ENCODE measurements around the gene DDX51. TPM values are rescaled to one million over a fixed set of nuclear protein-coding genes. Genes with fewer than 3 reads are reported as not detected.
A peak's percentile ranks its signal among the peaks of the same experiment; 100 is the strongest.

Gene DDX51
- polyA plus RNA-seq, 2 of the 4 experiments (the other 2 are of a cell fraction) = 10.2 to 22.6 TPM

DNA sequence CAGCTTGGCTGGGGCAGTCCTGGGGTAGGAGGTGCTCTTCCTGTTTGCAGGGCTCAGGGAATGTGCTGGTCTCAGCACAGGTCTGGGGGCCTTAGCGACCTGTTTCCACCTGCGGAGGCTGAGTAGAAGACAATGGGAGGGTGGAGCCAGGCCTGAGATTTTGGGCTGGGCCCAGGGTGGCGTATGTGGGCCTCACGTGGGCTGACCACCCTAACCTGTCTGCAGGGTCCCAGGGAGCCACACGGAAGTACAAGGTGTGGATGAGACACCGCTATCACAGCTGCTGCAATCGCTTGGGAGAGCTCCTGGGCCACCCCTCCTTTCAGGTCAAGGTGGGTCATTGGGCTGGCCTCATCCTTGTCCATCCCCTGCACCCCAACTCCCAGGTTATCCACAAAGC lies 1.2 kb upstream of the DDX51 start (continued):
- TF ChIP-seq CBX8 (IDR thresholded peaks at IDR 0.05) (no peak), HOXB13 (CRISPR knock-in tag; IDR thresholded peaks at IDR 0.05; ENCODE audit: low read depth) (no peak), ZNF302 (CRISPR knock-in tag; IDR thresholded peaks at IDR 0.05) (no peak), TP53 (CRISPR knock-in tag; IDR thresholded peaks at IDR 0.05) (no peak), NFE2L2 (conservative IDR thresholded peaks at IDR 0.05; ENCODE audit: low read length) (no peak)

DNA sequence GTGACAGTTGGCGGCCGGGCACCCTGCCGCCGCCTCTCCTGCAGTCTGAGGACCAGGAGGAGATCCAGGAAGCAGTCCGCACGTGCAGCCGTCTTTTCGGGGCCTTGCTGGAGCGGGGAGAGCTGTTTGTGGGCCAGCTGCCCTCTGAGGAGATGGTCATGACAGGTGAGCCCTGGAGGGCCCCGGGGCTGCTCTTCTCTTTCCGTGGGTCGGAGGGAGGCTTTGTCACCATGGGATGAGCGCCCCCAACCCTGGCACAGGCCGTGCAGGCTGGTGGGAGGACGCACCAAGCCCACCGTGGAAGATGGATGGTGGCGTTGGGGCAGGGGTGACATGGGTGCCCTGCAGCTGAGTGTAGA lies 670 bp upstream of the DDX51 start:
- H3K4me2 ChIP-seq = peak overlapping the region; percentile 91
- ChIA-PET POLR2A (no interaction called here), CTCF (interaction anchor here (1.8 to 4.0 kb wide), 2 partner anchors 9 to 270 kb away, joined by 6 to 29 read pairs; no protein-coding TSS in a partner anchor)
- H3K27ac ChIP-seq = peak overlapping the region; percentile 94 to 98
- no peaks in the 10 kb centered on the region for H3K9me3 ChIP-seq
- WGBS (ENCODE audit: missing lambda C conversion rate) = 4% methylated on average over 7 of the region's 17 CpGs
- H3K4me1 ChIP-seq = peaks cover 16% of the 10 kb centered on the region; the same call in 2 of the 3 replicates
- peak overlapping the region; percentile 99 for H3K4me3 ChIP-seq
- FAIRE-seq (no peak), DNase-seq (ENCODE audit: low read depth in 1 of 2, low spot score in 1 of 2) (no peak), ATAC-seq (peak in 1 of 2 experiments; percentile 26; a peak in 3 of 6 replicates)
- TF ChIP-seq TFCP2L1 (CRISPR knock-in tag; IDR thresholded peaks at IDR 0.05) = no peak
- no peak for TF ChIP-seq ZSCAN20 (CRISPR knock-in tag; IDR thresholded peaks at IDR 0.05)
- no peak for TF ChIP-seq TP53 (CRISPR knock-in tag; IDR thresholded peaks at IDR 0.05)
- no peak for TF ChIP-seq EHF (CRISPR knock-in tag; IDR thresholded peaks at IDR 0.05)
- TF ChIP-seq, protein P1, sequence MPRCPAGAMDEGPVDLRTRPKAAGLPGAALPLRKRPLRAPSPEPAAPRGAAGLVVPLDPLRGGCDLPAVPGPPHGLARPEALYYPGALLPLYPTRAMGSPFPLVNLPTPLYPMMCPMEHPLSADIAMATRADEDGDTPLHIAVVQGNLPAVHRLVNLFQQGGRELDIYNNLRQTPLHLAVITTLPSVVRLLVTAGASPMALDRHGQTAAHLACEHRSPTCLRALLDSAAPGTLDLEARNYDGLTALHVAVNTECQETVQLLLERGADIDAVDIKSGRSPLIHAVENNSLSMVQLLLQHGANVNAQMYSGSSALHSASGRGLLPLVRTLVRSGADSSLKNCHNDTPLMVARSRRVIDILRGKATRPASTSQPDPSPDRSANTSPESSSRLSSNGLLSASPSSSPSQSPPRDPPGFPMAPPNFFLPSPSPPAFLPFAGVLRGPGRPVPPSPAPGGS (IDR thresholded peaks at IDR 0.05) = no peak

DNA sequence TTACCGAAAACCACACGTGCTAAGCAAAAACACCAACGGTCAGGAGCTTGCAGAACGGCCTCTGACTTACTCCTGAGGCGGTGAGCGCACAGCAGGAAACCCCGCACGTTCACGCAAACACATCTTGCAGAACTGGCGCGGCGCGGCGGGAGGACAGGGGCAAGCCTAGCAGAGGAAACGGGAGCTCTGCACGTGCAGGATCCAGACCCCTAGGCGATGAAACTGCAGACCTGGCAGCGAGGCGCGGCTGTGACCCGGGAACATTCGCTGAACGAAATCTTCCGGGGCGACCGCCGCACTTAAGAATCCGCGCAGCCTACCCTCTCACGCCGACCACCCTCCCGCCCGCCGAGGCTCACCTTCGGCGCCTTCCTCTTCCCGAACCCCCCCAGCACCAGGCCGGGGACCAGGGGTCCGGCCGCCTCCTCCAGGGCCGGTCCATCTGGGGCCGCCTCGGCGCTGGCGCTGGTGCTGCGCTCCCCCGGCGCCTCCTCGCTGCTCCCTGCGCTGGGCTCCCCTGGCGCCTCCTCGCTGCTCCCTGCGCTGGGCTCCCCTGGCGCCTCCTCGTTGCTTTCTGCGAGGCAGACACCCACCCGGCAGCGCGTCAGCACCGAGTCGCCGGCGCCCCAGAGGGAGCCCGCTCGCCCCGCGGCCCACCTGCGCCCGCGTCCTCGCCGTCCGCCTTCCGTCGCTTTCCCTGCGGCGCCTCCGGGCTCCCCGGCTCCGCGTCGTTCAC lies 615 bp downstream of the DDX51 start:
- Histone ChIP-seq H3K4me1 (peaks cover 16% of the 10 kb centered on the region; the same call in 2 of the 3 replicates), H3K4me2 (peak overlapping the region; percentile 93), H3K27ac (peak overlapping the region; percentile 94 to 98), H3K9me3 (no peaks in the 10 kb centered on the region), H3K4me3 (peak overlapping the region; percentile 99)
- ATAC-seq = peak; percentile 4 to 12; a peak in 4 of 6 replicates
- whole genome bisulfite sequencing (ENCODE audit: missing lambda C conversion rate) = 7% methylated on average over 29 of the region's 82 CpGs
- no peak for TF ChIP-seq HDAC2 (IDR thresholded peaks at IDR 0.05)
- TF ChIP-seq MYC (IDR thresholded peaks at IDR 0.05; ENCODE audit: borderline replicate concordance, low read length) = no peak
- TF ChIP-seq NPAS2 (CRISPR knock-in tag; IDR thresholded peaks at IDR 0.05; ENCODE audit: borderline replicate concordance) = no peak
- TF ChIP-seq, protein P2, sequence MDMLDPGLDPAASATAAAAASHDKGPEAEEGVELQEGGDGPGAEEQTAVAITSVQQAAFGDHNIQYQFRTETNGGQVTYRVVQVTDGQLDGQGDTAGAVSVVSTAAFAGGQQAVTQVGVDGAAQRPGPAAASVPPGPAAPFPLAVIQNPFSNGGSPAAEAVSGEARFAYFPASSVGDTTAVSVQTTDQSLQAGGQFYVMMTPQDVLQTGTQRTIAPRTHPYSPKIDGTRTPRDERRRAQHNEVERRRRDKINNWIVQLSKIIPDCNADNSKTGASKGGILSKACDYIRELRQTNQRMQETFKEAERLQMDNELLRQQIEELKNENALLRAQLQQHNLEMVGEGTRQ (IDR thresholded peaks at IDR 0.05) = no peak
- TF ChIP-seq ZC3H11A (IDR thresholded peaks at IDR 0.05) = no peak
- TF ChIP-seq HEYL (CRISPR knock-in tag; IDR thresholded peaks at IDR 0.05) = no peak
- no peak for TF ChIP-seq RNF2 (IDR thresholded peaks at IDR 0.05; ENCODE audit: borderline replicate concordance, low read depth)
- TF ChIP-seq KDM1A (IDR thresholded peaks at IDR 0.05; ENCODE audit: low read depth) = no peak
- TF ChIP-seq ZSCAN20 (CRISPR knock-in tag; IDR thresholded peaks at IDR 0.05) = no peak
- no peak for TF ChIP-seq CEBPB (IDR thresholded peaks at IDR 0.05)
- TF ChIP-seq EHF (CRISPR knock-in tag; IDR thresholded peaks at IDR 0.05) = no peak
- FAIRE-seq = no peak
- POLR2A ChIA-PET = no interaction called here
- no peak for DNase-seq (ENCODE audit: low read depth in 1 of 2, low spot score in 1 of 2)
- CTCF ChIA-PET = interaction anchor here (2.3 kb wide), 1 partner anchor 10 kb away, joined by 13 read pairs; no protein-coding TSS in a partner anchor

DNA sequence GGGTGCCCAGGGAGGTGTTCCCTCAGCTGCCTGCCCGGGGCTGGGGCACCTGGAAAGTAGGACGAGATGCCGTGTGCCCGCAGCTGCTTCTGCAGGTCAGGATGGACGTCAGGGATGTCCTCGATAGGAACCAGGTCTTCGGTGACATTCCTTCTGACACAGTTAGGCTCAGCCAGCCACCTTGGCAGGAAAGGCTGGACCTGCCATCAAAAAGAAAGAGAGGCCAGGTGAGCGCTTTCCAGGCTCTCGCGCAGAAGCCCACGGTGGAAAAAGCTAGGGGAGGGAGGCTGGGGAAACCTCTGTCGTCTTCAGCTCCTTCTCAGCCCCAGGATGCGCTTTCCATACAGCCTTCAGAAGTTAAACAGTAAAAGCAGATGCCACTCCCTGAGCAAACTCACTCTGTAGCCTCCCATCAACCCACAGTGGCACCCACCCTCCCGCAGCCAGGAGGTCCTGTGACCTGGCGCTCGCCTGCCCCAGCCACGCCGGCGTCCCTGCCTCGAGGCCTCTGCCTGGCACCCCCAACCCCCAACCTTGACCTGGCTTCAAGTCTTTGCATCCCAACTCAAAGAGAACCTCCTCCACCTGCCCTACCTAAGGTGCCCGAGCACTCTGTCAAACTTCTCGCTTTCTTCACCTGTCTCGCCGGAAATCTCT lies 1.3 kb downstream of the DDX51 start:
- FAIRE-seq (no peak), DNase-seq (ENCODE audit: low read depth in 1 of 2, low spot score in 1 of 2) (no peak), ATAC-seq (no peak)
- POLR2A ChIA-PET = no interaction called here
- Histone ChIP-seq H3K4me2 (peak overlapping the region; percentile 93), H3K9me3 (no peaks in the 10 kb centered on the region), H3K4me1 (peaks cover 16% of the 10 kb centered on the region; the same call in 2 of the 3 replicates), H3K27ac (peak overlapping the region; percentile 94 to 98; a peak in 5 of 6 replicates), H3K4me3 (peak overlapping the region; percentile 99)
- CTCF ChIA-PET = interaction anchor here (2.3 kb wide), 1 partner anchor 11 kb away, joined by 13 read pairs; no protein-coding TSS in a partner anchor
- WGBS (ENCODE audit: missing lambda C conversion rate) = 74% methylated on average over 24 of the region's 24 CpGs
- no peak for TF ChIP-seq NFE2L2 (conservative IDR thresholded peaks at IDR 0.05; ENCODE audit: low read length)
- TF ChIP-seq FOSB (CRISPR knock-in tag; IDR thresholded peaks at IDR 0.05) = no peak
- TF ChIP-seq, protein P3, sequence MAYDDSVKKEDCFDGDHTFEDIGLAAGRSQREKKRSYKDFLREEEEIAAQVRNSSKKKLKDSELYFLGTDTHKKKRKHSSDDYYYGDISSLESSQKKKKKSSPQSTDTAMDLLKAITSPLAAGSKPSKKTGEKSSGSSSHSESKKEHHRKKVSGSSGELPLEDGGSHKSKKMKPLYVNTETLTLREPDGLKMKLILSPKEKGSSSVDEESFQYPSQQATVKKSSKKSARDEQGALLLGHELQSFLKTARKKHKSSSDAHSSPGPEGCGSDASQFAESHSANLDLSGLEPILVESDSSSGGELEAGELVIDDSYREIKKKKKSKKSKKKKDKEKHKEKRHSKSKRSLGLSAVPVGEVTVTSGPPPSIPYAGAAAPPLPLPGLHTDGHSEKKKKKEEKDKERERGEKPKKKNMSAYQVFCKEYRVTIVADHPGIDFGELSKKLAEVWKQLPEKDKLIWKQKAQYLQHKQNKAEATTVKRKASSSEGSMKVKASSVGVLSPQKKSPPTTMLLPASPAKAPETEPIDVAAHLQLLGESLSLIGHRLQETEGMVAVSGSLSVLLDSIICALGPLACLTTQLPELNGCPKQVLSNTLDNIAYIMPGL (CRISPR knock-in tag; IDR thresholded peaks at IDR 0.05; ENCODE audit: borderline replicate concordance) = no peak
- no peak for TF ChIP-seq PHF8 (IDR thresholded peaks at IDR 0.05; ENCODE audit: borderline replicate concordance, low read depth)
- no peak for TF ChIP-seq ESRRA (IDR thresholded peaks at IDR 0.05; ENCODE audit: borderline replicate concordance, low read length)
- TF ChIP-seq, protein P4, sequence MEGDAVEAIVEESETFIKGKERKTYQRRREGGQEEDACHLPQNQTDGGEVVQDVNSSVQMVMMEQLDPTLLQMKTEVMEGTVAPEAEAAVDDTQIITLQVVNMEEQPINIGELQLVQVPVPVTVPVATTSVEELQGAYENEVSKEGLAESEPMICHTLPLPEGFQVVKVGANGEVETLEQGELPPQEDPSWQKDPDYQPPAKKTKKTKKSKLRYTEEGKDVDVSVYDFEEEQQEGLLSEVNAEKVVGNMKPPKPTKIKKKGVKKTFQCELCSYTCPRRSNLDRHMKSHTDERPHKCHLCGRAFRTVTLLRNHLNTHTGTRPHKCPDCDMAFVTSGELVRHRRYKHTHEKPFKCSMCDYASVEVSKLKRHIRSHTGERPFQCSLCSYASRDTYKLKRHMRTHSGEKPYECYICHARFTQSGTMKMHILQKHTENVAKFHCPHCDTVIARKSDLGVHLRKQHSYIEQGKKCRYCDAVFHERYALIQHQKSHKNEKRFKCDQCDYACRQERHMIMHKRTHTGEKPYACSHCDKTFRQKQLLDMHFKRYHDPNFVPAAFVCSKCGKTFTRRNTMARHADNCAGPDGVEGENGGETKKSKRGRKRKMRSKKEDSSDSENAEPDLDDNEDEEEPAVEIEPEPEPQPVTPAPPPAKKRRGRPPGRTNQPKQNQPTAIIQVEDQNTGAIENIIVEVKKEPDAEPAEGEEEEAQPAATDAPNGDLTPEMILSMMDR (IDR thresholded peaks at IDR 0.05) = no peak
- no peak for TF ChIP-seq HDAC2 (IDR thresholded peaks at IDR 0.05)
- TF ChIP-seq JUN (IDR thresholded peaks at IDR 0.05) = no peak
- TF ChIP-seq SREBF2 (IDR thresholded peaks at IDR 0.05) = no peak
- TF ChIP-seq GATA3 (IDR thresholded peaks at IDR 0.05; ENCODE audit: borderline replicate concordance) = no peak

All from A549 (cell line).